NCI-H1092 treated with DMSO at 0.1 percent for 48 hours (cell line): ENCODE data around the gene CLRN2.

Source experiments
- DNase-seq: peaks from one replicate; lab custom pipeline; 2025; lab: John Stamatoyannopoulos, UW

Gene CLRN2, protein sequence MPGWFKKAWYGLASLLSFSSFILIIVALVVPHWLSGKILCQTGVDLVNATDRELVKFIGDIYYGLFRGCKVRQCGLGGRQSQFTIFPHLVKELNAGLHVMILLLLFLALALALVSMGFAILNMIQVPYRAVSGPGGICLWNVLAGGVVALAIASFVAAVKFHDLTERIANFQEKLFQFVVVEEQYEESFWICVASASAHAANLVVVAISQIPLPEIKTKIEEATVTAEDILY

DNA sequence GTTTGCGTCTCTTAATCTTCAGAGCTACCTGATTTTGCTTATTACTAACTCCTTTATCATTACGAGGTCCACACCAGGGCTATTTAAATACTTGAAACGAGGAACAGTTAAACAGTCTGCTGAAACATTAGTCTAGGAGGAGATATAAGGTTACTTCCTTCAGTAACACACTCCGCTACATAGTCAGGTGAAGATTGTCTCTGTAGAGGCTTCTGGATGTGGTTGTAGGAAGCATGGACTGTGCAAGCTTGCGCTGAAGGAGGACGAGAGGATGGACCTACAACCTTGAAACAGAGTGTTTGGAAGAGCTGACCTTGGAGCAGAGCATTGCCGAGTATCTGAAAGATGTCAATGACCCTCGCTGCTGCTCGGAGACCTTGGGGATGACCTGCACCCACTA lies at the start of gene CLRN2:
CLRN2 (plus strand) TSS at position 301 of the 400 bp plus-strand sequence. CDS start 102 bp downstream, outside the sequence.
- no peak for DNase-seq

DNA sequence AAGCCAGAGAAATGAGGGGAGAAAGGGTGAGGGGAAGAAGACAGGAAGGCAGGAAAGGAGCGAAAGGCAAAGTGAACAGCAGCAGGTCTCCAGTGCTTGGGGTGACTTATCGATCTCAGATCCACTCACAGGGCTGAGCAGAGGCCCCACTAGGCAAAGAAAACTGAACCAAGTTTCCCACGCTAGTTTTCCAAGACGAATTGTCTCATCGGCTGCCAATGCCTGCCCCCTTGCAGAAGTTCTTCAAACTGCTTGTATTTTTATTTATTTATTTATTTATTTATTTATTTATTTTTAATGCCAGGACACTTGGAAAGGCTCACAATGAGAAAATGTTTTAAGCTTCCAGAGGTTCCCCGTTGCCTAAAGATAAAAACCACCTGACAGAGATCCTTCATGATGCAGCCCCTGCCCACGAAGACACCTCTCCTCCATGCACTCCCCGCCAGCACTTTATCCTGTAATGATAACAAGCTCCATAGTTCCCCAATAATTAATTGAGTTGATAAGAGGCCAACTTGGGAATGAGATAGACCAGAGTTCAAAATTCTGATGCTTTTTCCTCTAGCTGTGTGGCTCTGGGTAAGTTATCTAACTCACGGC lies 46.2 kb upstream of the CLRN2 start:
- peak; percentile 5 for DNase-seq

DNA sequence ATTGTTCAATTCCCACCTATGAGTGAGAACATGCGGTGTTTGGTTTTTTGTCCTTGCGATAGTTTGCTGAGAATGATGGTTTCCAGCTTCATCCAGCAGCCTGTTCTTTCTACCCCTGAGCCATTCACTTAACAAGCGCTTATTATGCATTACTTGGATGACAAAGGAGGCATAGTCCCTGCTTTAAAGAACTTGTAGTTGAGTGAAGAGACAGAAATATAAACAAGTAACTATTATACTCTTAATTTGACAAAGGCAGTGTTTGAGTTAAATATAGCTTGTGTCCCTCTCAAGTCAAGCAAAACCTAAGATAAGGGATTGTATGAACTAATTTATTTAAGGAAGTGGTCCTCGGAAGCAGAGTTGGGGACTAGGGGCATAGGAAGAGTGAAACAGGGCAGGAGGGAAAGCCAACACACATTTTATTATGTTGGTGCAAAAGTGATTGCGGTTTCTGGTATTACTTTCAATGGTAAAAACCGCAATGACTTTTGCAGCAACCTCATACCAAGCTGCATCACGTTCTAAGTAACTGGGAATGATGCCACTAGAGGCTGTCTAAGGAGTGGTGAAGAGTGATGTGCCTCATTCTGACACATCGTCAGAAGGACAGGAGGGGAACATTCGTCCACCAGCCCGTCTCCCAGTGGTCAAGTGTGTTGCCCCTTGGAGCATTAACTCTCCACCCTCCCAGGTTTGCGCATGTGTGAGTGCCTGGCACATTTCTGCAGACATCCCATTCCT lies 44.9 kb upstream of the CLRN2 start:
- DNase-seq, result no peak

DNA sequence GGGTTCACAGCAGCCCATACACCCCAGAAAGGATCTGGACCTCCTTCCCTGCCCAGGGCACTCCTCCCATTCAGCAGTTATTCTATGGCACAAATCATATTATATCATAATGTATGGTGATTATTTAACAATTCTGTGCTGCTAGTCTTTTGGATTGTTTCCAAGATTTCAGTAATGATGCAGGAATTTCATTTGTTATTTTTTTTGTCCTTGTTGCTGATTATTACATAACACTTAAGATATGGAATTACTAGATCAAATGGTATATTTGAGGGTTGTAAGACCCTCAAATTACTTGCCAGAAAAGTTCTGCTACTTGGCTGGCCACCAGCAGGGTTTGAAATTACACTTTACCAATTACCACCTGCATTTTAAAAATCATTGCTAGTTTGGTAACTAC lies 39.5 kb upstream of the CLRN2 start:
- no peak for DNase-seq

DNA sequence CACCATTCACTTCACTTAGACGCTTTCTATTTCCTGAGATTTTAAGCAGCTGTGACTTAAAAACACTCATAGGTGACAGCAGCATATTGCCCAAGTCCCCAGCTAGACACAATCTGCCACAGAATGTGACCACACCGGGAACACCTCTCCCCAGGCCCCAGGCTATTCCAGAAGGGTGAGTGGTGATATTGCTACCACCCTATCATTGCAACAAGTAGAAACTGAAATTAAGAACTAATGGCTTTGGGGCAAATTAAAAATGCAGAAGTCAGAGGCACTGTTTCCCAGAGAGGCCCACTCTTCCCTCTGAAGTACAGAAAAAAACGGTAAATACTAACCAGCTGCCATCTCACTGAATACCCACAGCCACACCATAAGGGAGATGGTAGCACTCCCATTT lies 38.1 kb upstream of the CLRN2 start:
- DNase-seq, result no peak

DNA sequence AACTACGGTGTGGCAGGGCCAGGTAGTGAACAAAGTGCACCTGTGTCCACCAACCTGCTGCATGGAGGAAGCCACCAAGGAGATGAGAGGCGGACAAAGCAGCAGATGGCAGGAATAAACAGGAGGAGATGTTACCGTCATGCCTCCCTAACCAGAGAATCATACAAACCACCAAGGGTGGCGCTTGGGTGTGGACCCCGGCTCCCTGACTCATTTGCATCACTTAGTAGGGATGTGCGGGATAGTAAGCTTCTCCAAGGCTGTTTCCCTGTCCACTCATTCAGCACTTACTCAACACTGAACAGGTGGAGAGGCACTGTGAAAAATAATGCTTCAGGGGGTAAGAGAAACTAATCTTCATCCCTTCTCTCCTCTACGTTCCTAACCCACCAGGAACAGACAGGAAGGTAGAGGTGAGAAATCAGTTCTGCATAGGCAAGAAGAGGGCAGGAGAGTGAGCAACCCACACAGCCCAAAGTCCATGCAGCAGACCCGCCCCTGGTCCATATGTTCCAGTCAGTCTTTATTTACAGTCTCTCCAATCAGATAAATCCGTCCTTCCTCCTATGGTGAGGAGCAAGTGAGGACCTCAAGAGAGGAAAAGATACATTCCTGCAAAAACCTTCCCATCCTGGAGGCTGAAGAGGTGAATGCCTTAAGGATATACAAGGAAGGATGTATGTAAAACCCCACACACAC lies 37.0 kb upstream of the CLRN2 start:
- DNase-seq, result no peak

DNA sequence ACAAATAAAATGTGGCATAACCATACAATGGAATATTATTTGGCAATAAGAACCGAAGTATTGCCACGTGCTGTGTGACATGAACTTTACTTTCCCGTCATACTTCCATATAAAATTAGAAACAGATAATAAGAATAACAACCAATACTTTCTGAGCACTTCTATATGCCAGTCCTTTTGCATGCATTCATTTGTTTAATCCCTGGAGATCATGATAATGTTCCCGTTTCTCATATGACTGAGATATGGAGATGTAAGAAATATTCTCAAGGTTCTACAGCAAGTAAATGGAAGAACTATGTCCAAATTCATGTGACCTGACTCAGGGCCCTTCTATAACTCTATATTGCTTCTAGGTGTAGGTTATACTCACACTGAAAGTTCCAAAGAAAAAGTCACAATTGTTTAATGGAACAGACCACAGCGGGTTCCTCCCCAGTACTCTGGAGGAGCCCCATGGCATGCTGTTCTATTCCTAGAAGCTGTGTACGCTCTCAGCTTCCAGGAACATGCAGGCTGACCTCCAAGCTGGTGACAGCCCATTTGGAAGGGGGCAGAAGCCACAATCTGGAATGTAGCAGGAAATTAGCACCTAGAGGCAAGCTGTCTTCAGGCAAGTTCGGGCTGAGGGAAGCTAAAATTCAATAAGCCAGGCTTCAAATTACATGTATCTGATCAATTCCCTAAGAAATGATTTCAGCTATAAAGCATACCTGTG lies 34.6 kb upstream of the CLRN2 start:
- DNase-seq, result no peak

DNA sequence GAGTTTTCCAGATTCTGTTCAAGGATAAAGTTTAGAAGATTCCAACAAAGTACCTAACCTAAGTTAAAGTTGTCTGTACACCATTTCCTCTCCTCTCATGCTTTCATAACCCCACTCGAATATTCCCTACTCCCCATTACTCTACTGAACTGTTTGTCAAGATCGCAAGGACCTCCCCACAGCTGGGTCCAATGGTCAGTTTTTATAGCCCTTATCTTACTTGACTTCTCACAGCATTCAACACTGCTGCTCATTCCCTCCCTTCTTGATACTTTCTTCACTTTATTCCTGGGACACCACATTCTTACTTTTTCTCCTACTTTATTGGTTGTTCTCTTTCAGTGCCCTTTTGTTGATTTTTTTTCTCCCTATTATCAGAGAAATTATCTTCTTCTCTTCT lies 34.0 kb upstream of the CLRN2 start:
- DNase-seq, result no peak

DNA sequence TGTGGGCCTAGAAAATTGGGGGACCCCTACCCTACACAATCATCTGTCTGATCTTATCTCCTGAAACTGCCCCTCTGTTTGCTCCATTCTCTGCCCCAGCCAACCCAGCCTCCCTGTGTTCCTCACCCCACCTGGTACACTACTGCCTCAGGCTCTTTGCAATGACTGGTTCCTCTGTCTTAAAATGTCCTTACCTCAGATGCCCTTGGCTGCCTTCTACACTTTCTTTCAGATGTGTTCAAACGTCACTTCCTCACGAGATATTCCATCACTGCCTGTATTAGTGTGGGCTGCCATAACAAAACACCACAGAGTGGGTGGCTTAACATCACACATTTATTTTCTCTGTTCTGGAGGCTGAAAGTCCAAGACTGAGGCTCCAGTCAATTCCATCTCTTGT lies 32.2 kb upstream of the CLRN2 start:
- no peak for DNase-seq

DNA sequence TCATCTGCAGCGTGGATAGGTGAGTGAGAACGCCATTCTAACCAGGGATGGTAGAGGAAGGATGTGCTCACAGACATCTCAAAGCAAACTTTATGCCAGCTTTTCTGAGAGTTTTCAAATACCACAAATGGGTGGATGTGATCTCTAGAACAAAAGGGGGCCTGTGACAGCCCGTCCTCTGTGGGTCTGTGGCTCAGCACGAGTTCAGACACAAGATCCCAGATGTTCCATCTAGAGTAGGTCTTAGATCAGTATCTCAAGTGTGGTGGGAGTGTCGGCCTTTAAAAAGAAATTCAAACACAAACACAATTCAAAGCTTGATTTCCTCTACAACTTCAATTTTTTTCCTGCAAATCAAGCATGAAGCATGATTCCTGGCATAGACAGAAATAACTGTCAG lies 25.8 kb upstream of the CLRN2 start:
- DNase-seq, result no peak

DNA sequence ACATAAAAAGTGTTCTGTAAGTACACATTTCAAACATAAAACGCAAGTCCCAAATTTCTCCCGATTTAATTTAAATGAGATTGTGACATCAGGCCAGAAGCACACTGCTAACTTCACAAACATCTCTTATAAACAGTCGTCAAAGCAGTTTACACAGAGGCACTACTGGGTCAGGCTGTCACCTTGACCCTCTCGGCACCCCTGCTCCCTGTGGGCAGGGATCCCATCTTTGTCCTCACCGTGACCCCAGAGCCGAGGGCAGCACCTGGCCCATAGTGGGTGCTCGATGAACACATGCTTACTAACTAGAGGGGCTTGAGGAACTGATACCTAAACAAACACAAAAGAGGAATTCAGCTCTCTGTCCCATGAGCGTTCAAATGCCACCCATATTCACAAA lies 25.2 kb upstream of the CLRN2 start:
- no peak for DNase-seq

DNA sequence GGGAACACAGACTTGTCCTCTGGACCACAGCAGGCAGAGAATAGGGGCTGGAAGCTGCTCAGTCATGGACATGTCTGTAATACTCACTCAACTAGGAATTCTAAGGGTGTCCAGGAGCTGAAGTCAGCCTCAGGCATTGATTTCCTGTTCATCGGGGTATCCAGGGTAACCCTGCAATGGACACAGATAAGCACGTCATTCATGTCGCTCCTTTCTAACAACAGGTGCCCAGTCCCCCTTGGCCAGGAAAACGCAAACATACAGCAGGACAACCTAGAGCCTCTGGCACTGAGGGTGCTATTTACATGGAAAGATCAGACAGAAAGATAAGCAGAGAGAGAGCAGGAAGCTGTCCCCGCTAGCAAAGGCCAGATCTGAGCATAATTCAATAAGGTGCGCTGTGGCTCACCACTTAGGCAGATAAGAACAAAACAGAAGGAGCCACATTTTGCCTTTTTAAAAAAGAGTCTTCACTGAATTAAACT lies 24.3 kb upstream of the CLRN2 start:
- DNase-seq, result peak; percentile 24

DNA sequence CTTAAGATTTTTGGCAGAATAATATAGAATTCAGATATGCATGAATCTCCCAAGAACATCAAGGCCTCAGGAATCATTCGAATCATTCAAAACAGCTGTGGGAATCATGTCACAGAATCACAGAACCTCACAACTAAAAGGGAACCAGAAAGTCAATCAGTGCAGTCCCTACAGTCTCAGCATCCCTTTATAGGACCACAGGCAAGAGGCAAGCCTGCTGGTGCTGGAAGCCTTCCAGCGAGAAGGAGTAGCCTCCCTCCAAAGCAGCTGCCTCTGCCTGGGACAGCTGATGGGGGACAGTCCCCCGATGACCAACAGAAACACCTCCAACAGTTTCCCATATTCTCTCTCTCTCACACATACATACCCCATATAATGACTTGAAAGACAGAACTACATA lies 23.8 kb upstream of the CLRN2 start:
- DNase-seq, result no peak

DNA sequence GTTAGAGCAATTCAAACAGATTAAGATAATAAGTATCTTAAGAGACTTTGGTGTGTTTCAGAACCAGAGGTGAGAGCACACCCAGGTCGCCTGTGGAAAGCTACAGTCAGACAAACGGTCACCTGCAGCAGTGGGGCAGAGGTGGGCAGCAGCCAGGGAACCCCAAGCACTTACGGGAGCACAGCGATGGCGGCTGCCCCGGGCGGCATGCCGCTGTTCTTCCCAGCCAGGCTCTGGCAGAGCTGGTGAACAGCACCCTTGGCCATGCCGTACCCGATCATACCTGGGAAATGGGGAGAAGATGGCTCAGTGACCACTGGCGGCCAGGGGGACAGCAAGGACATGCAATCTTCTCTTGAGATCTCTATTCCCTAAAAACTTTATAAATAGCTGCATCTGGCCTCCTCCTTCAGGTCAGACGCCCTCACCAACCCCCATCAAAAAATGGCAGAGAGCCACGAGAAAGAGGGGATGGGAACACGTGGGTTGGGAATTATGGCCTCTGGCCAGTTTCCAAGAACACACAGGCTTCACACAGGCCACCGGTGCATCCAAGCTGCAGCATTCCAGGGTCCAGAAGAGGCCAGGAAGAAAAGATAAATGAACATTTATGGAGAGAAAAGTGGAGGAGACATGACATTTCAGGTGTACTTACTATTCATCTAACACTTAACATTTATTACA lies 22.8 kb upstream of the CLRN2 start:
- peak; percentile 19 for DNase-seq

DNA sequence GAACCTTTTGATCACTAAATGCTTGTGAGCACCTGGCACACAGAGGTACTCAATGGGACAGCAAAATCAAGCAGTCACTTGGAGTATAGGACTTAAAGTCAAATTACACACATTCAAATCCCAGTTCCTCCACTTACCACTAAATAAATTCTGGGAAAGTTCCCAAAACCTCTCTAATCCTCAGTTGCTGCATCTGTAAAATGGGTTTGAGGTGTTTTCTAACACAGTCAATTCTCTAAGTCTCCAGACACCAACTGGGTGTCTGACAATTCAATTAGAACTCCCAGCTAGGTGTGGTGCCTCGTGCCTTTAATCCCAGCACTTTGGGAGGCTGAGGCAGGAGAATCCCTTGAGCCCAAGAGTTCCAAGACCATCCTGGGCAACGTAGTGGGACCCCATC lies 22.1 kb upstream of the CLRN2 start:
- no peak for DNase-seq

DNA sequence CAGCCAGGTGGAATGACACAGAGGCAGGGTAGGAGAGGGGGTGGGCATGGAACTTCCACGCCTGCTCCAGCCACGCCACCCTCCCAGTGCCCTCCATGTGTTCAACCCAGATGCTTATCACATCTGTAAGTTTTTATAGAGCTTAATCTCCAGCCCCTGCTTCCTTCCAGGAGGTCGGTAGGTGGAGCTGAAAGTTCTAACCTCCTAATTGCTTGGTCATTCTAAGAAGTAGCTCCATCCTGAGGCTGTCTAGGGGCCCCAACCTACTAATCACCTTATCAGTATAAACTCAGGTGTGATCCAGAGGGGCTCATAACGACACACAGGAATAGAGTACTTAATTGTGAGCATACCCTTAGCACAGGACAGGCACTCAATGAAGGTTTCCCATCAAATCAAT lies 21.3 kb upstream of the CLRN2 start:
- DNase-seq, result no peak

DNA sequence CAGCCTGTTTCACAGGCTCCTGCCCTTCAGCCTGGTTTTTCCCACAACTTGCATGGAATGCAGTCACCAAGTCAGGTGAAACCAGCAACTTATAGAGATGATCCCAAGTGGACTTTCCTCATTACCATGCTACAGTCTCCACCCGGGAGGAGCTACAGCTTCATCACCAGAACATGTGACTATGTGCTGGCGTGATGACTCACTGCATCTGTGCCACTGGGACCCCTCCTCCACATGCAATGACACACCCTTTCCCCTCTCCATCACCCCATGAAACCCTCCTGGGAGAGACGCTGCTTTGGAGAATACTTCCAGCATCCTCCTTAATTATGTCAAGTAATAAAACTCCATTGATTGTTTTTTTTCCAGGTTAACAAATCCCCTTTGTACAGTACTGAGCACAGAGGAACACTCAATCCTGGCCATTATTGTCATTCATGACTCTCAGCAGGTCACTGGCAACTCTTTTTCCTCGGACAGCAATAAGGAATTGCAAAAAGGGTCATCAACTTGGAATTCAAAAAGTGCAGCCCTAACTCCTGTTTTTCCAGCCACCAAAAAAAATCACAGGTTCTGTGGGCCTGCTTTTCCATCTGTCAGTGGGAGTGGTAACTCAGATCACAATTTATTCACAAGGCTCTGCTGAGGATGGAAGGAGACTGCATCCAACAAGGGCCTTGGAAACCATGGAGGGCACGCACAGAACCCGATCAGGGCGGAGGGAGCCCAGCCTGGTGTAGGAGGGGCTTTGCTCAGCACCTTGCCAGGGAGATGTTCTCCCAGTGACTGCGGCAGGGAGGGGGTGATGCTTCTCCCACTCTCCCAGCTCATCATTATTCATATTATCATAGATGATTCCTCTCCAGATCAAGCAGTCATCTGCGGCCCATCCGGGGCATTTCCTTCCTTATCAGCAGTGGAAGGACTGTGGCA lies 20.4 kb upstream of the CLRN2 start:
- no peak for DNase-seq

DNA sequence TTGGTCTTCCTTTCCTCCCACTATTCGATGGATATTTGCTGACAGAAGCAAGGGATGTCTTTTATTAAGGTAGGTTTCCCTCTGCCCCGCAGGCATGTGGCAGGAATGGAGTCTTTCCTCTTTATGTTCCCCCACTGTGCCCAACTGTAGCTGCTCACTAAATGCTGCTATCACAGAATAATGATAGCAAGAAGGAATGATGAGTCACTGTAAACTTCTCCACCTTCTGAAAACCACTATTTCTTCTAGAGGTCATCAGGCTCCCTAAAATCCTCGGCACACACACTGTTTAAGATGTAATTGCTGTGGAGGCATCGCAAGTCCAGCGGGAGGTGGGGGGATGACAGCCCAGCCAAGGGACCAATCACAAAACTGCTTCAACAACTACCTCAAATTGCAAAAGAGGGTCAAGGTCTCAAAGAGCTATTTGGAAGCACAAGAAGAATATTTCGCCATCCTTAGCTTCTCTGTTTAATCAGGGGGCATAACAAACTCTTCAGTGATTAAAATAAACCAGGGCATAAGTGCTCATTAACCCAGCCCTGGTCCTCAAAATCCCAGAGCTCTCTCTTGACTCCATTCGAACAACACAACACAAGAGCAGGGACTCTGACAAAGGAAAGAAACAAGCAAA lies 17.0 kb upstream of the CLRN2 start:
- no peak for DNase-seq

DNA sequence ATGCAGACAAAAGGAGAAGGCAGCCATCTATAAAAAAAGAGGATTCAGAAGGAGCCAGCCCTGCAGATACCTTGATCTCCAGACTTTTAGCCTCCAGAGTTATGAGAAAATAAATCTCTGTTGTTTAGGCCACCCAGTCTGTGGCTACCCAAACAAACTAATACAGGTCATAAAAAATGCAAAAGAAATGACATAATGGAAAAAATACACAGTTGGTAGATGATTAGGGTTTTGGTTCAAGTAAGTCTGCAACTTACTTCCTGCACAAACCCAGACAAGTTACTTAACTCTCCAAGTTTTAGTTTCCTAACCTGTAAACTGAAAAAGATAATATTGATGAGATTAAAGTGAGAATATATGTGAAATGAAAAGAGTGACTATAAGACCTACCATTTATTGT lies 14.4 kb upstream of the CLRN2 start:
- no peak for DNase-seq

DNA sequence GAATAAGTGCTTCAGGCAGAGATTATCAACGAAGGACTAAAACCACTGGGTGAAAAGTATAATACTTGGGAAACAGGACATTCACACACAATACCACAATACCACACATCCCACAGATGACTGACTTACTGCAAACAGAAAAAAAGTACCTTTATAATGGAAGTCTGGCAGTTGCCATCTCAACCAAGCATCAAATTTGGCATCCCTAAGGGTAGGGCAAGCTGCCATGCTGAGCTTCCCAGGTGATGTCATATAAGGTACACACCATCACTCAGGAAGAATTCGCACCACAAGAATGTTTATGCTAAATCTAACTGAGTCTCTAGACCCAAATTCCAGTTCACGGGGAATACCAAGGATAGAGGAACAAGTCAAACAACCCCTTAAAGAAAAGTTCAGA lies 12.2 kb upstream of the CLRN2 start:
- no peak for DNase-seq
